ENCODE results near the gene DEDD2.
A peak's percentile ranks its signal among the peaks of the same experiment; 100 is the strongest.

Gene DEDD2

GRCh38 chr19:42175952-42176648, 41.4 kb downstream of the DEDD2 start:
- FAIRE-seq (no peak), DNase-seq (ENCODE audit: insufficient read length, low spot score) (peak; percentile 43)

- no peak for DNase-seq (ENCODE audit: insufficient read length, low spot score)
- FAIRE-seq = no peak
These were observed 42.3 kb downstream of the DEDD2 start for GRCh38 chr19:42174958-42175734.

GRCh38 chr19:42174188-42174587, 43.3 kb downstream of the DEDD2 start:
- FAIRE-seq (no peak), DNase-seq (ENCODE audit: insufficient read length, low spot score) (no peak)

- DNase-seq (ENCODE audit: insufficient read length, low spot score) (no peak), FAIRE-seq (no peak)
These were observed 43.8 kb downstream of the DEDD2 start for GRCh38 chr19:42173695-42174094.

GRCh38 chr19:42172261-42172660, 45.2 kb downstream of the DEDD2 start:
- FAIRE-seq = no peak
- no peak for DNase-seq (ENCODE audit: insufficient read length, low spot score)

GRCh38 chr19:42170715-42171114, 46.8 kb downstream of the DEDD2 start:
- DNase-seq (ENCODE audit: insufficient read length, low spot score) (no peak), FAIRE-seq (peak; percentile 23)

GRCh38 chr19:42169486-42170413, 47.7 kb downstream of the DEDD2 start:
- peak; percentile 64 for FAIRE-seq

GRCh38 chr19:42168206-42168605, 49.3 kb downstream of the DEDD2 start:
- DNase-seq (ENCODE audit: insufficient read length, low spot score) = no peak
- FAIRE-seq = no peak

More at GRCh38 chr19:42169486-42170413, 47.7 kb downstream of the DEDD2 start:
- no peak for DNase-seq (ENCODE audit: insufficient read length, low spot score)

- FAIRE-seq (no peak), DNase-seq (ENCODE audit: insufficient read length, low spot score) (no peak)
These were observed 51.2 kb downstream of the DEDD2 start for GRCh38 chr19:42166316-42166715.

- FAIRE-seq (no peak), DNase-seq (ENCODE audit: insufficient read length, low spot score) (no peak)
These were observed 52.3 kb downstream of the DEDD2 start for GRCh38 chr19:42165146-42165545.

GRCh38 chr19:42161616-42162263, 55.7 kb downstream of the DEDD2 start:
- no peak for FAIRE-seq

GRCh38 chr19:42159942-42160341, 57.5 kb downstream of the DEDD2 start:
- no peak for DNase-seq (ENCODE audit: insufficient read length, low spot score)
- no peak for FAIRE-seq

More at GRCh38 chr19:42161616-42162263, 55.7 kb downstream of the DEDD2 start:
- no peak for DNase-seq (ENCODE audit: insufficient read length, low spot score)

GRCh38 chr19:42158926-42159325, 58.6 kb downstream of the DEDD2 start:
- DNase-seq (ENCODE audit: insufficient read length, low spot score) (no peak), FAIRE-seq (no peak)

- no peak for DNase-seq (ENCODE audit: insufficient read length, low spot score)
These were observed 60.9 kb downstream of the DEDD2 start for GRCh38 chr19:42156571-42156970.

GRCh38 chr19:42155796-42156195, 61.7 kb downstream of the DEDD2 start:
- no peak for FAIRE-seq
- DNase-seq (ENCODE audit: insufficient read length, low spot score) = no peak

More at GRCh38 chr19:42156571-42156970, 60.9 kb downstream of the DEDD2 start:
- no peak for FAIRE-seq

GRCh38 chr19:42154471-42155323, 62.8 kb downstream of the DEDD2 start:
- no peak for FAIRE-seq
- DNase-seq (ENCODE audit: insufficient read length, low spot score) = no peak

- FAIRE-seq (no peak), DNase-seq (ENCODE audit: insufficient read length, low spot score) (no peak)
These were observed 63.6 kb downstream of the DEDD2 start for GRCh38 chr19:42153672-42154433.

GRCh38 chr19:42152910-42153671, 64.4 kb downstream of the DEDD2 start:
- FAIRE-seq (no peak), DNase-seq (ENCODE audit: insufficient read length, low spot score) (no peak)
